ENCODE results near the gene ATXN2. TPM values are rescaled to one million over a fixed set of nuclear protein-coding genes. Genes with fewer than 3 reads are reported as not detected.
A peak's percentile ranks its signal among the peaks of the same experiment; 100 is the strongest.

Gene ATXN2
- total and polyA plus RNA-seq, 9 of the 15 experiments (the other 6 are each of a cell fraction or from before 2014, with no cell fraction given), result 16.8 to 67.8 (median 29.3) TPM

DNA sequence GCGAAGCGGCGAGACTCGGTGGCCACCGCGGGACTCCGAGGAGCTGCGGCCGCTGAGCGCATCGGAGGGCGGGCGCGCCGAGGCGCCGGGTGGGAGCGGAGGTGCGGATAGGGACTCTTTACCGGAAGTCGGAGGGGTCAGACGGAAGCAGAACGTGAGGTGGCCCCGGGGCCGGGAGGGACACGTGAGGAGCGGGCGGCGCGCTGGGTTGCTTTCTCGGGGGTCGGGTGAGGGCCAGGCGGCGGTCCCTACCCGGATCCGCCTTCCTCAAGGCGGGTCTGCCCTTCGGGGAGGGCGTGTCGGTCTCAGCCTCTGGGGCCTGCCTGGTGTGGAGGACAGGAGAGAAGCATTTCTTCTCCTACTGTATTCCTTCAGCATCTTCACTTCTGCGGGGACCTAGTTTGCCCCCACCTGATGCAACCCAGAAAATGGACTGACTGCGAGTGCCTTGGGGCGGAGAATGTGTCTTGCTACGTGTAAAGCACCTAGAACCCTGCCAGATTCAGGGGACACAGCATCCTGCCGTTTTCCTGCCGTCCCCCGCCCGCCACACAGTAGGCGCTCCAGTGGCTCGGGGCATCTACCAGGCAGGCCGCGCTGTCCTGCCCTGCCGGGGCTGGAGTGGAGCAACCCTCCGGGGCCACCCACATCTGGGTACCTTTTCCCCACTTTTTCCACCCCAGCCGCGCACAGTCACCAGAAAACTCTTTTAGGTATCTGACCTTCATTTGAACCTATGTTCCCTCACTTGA, 514 bp upstream of the ATXN2 start (continued):
- TF ChIP-seq STAT5A (IDR thresholded peaks at IDR 0.05; ENCODE audit: borderline replicate concordance, low read length) (no peak), TAF15 (IDR thresholded peaks at IDR 0.05; ENCODE audit: low read depth, low read length) (no peak), FOXK2 (conservative IDR thresholded peaks at IDR 0.05 in 1 of 2, IDR thresholded peaks at IDR 0.05 in 1 of 2; ENCODE audit: low read depth in 2 of 2) (peak; percentile 21 to 77; a peak in 1 of 4 replicates), ZFP91 (CRISPR knock-in tag; IDR thresholded peaks at IDR 0.05) (no peak), HDAC2 (IDR thresholded peaks at IDR 0.05) (peak; percentile 72; the same call in 1 of the 2 replicates), MYC (IDR thresholded peaks at IDR 0.05; ENCODE audit: low read depth, low read length) (peak; percentile 97), MYC (CRISPR knock-in tag; IDR thresholded peaks at IDR 0.05; ENCODE audit: borderline replicate concordance, low read depth) (peak; percentile 81; the same call in 1 of the 2 replicates), ZNF175 (CRISPR knock-in tag; IDR thresholded peaks at IDR 0.05; ENCODE audit: low read depth) (no peak), ZBED1 (IDR thresholded peaks at IDR 0.05) (0 out of 2 replicates have a peak, but pooled peaks have one; percentile 75), PML (IDR thresholded peaks at IDR 0.05; ENCODE audit: low read length) (peak; percentile 78; the same call in 1 of the 2 replicates), LEF1 (IDR thresholded peaks at IDR 0.05) (peak; percentile 71), NCOR1 (IDR thresholded peaks at IDR 0.05) (peak; percentile 33; the same call in 1 of the 2 replicates), KLF1 (tag; IDR thresholded peaks at IDR 0.05) (peak; percentile 97), ERF (CRISPR knock-in tag; IDR thresholded peaks at IDR 0.05) (peak; percentile 68; the same call in 1 of the 2 replicates), RBM22 (IDR thresholded peaks at IDR 0.05; ENCODE audit: low read depth, low read length, poor library complexity, severe bottlenecking) (no peak), IFI16 (CRISPR knock-in tag; IDR thresholded peaks at IDR 0.05) (no peak), BHLHE40 (IDR thresholded peaks at IDR 0.05; ENCODE audit: low read length) (peak; percentile 99), ZNF511 (CRISPR knock-in tag; IDR thresholded peaks at IDR 0.05) (no peak), TOE1 (IDR thresholded peaks at IDR 0.05; ENCODE audit: borderline replicate concordance) (peak; percentile 53; the same call in 1 of the 2 replicates), TOE1 (CRISPR knock-in tag; IDR thresholded peaks at IDR 0.05; ENCODE audit: borderline replicate concordance, low read depth) (no peak), CHD1 (IDR thresholded peaks at IDR 0.05; ENCODE audit: low read length) (peak; percentile 44), TAF1 (IDR thresholded peaks at IDR 0.05; ENCODE audit: control insufficient read depth, extremely low read depth, insufficient read depth, low read length, severe bottlenecking) (peak; percentile 76), CTBP1 (IDR thresholded peaks at IDR 0.05; ENCODE audit: borderline replicate concordance) (peak; percentile 68; the same call in 1 of the 2 replicates), LARP7 (IDR thresholded peaks at IDR 0.05) (0 out of 2 replicates have a peak, but pooled peaks have one; percentile 13), ZKSCAN1 (IDR thresholded peaks at IDR 0.05; ENCODE audit: low read depth, low read length) (peak; percentile 92)
- TF ChIP-seq, protein P1, sequence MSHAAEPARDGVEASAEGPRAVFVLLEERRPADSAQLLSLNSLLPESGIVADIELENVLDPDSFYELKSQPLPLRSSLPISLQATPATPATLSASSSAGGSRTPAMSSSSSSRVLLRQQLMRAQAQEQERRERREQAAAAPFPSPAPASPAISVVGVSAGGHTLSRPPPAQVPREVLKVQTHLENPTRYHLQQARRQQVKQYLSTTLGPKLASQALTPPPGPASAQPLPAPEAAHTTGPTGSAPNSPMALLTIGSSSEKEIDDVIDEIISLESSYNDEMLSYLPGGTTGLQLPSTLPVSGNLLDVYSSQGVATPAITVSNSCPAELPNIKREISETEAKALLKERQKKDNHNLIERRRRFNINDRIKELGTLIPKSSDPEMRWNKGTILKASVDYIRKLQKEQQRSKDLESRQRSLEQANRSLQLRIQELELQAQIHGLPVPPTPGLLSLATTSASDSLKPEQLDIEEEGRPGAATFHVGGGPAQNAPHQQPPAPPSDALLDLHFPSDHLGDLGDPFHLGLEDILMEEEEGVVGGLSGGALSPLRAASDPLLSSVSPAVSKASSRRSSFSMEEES (CRISPR knock-in tag; IDR thresholded peaks at IDR 0.05), result no peak

Measured in K562 (cell line).